K562 (cell line): ENCODE data around the gene ZNF177. TPM values are rescaled to one million over a fixed set of nuclear protein-coding genes. Genes with fewer than 3 reads are reported as not detected.

ENCODE experiments used
- ATAC-seq: fragments of 200-7000 bp; cut with Tn5 transposase; 3 replicates; pipeline ENCODE4 v1.9.1; 2020; ENCODE audit warnings: moderate library complexity
- BruUV-seq: library from RNA; stranded (reverse); fragments of 400-500 nt; replicated peaks from 2 replicates; lab custom pipeline; 2021; lab: Mats Ljungman, UMichigan
- CTCF ChIA-PET: fragments of 300-600 bp; formaldehyde crosslinking; extraction: SDS; loops from one replicate; lab custom pipeline; 2021; ENCODE audit warnings: low intra/inter-chr PET ratio; lab: Yijun Ruan, JAX
- POLR2A ChIA-PET: fragments of 300-600, 350-650 bp; sonication (Branson Sonifier 250); formaldehyde crosslinking; extraction: SDS; loops from one replicate; lab custom pipeline; 2021; ENCODE audit warnings: antibody characterized with exemption, inconsistent platforms; lab: Yijun Ruan, JAX
- DNase-seq, 4 experiments: peaks; one replicate each; pipeline versions ENCODE4 v3.0.0 to v3.0.0-alpha.2; 2011 to 2018; ENCODE audit warnings: low spot score in 3 of 4, mixed read lengths in 3 of 4; ENCODE audit errors: extremely low read depth in 1 of 4
- FAIRE-seq: peaks from 2 replicates; lab custom pipeline; 2011; peaks lifted over from hg19 to GRCh38; lab: Jason Lieb, UNC
- H2AFZ ChIP-seq: 2 replicates; pipeline ENCODE4 v1.6.0; 2011; ENCODE audit warnings: low read depth, low read length, control low read depth, inconsistent platforms
- H3K27ac ChIP-seq: fragments of 200-600 bp; 3 replicates; pipeline ENCODE4 v1.8.0; 2011; ENCODE audit warnings: low read depth, mild to moderate bottlenecking, control low read depth, inconsistent platforms, low read length, moderate library complexity, mixed read lengths; ENCODE audit errors: extremely low read depth
- H3K27me3 ChIP-seq, 2 experiments: fragments of 300-600 bp in 1 of 2; 2 replicates in 1 of 2; 3 replicates in 1 of 2; pipeline versions ENCODE4 v1.6.0 to v1.8.0; 2011; ENCODE audit warnings: inconsistent platforms in 2 of 2, low read length in 2 of 2, mild to moderate bottlenecking in 1 of 2, mixed read lengths in 1 of 2, moderate library complexity in 1 of 2; ENCODE audit not compliant: control insufficient read depth in 2 of 2, insufficient read depth in 2 of 2
- H3K36me3 ChIP-seq: fragments of 300-600 bp; 3 replicates; pipeline ENCODE4 v1.8.0; 2011; ENCODE audit warnings: mild to moderate bottlenecking, low read length, inconsistent platforms; ENCODE audit not compliant: control insufficient read depth, insufficient read depth
- H3K4me1 ChIP-seq, 2 experiments: fragments of 200-600 bp in 1 of 2; replicated peaks in 1 of 2; 2 replicates in 1 of 2; 3 replicates in 1 of 2; pipeline versions ENCODE4 v1.5.1 to v1.8.0; 2011; ENCODE audit warnings: inconsistent platforms in 2 of 2, low read length in 2 of 2, mild to moderate bottlenecking in 1 of 2, mixed read lengths in 1 of 2, moderate library complexity in 1 of 2; ENCODE audit not compliant: control insufficient read depth in 2 of 2, insufficient read depth in 2 of 2
- H3K4me2 ChIP-seq: 2 replicates; pipeline ENCODE4 v1.6.1; 2011; ENCODE audit warnings: low read length, control low read depth, inconsistent platforms, mixed read lengths; ENCODE audit not compliant: insufficient read depth
- H3K4me3 ChIP-seq: fragments of 200-600 bp; sonication (generic), shearing (Covaris generic); 2 replicates; pipeline ENCODE4 v1.5.1; 2016; ENCODE audit warnings: control low read depth, inconsistent platforms
- H3K79me2 ChIP-seq: fragments of 200-600 bp; 3 replicates; pipeline ENCODE4 v1.8.0; 2011; ENCODE audit warnings: low read length, inconsistent platforms; ENCODE audit not compliant: control insufficient read depth, insufficient read depth
- H3K9ac ChIP-seq, 2 experiments: 2 replicates each; pipeline versions ENCODE4 v1.6.0 to v1.6.1; 2011; ENCODE audit warnings: low read depth in 2 of 2, low read length in 2 of 2, control low read depth in 1 of 2, inconsistent platforms in 1 of 2, mild to moderate bottlenecking in 1 of 2, mixed read lengths in 1 of 2; ENCODE audit not compliant: insufficient read depth in 1 of 2
- H3K9me1 ChIP-seq: one replicate; pipeline ENCODE4 v1.6.0; 2011; ENCODE audit warnings: inconsistent platforms, mild to moderate bottlenecking, low read length, moderate library complexity; ENCODE audit not compliant: control insufficient read depth, insufficient read depth
- H3K9me3 ChIP-seq: replicated peaks from 2 replicates; pipeline ENCODE4 v1.5.1; 2011; ENCODE audit warnings: low read depth, low read length, inconsistent platforms; ENCODE audit not compliant: control insufficient read depth, insufficient read depth
- H4K20me1 ChIP-seq: replicated peaks from 2 replicates; pipeline ENCODE4 v1.6.1; 2011; ENCODE audit warnings: low read length, inconsistent platforms, mixed read lengths; ENCODE audit not compliant: control insufficient read depth, insufficient read depth
- CBX2 ChIP-seq: fragments of 200-600 bp; sonication (generic); IDR thresholded peaks from one replicate; pipeline ENCODE4 v1.6.1; 2012; ENCODE audit warnings: mild to moderate bottlenecking, low read length, inconsistent platforms; ENCODE audit not compliant: insufficient read depth, poor library complexity, severe bottlenecking
- FOXO4 ChIP-seq: fragments of 450-650 bp; formaldehyde crosslinking; IDR thresholded peaks from 2 replicates; pipeline ENCODE4 v1.4.0; 2020; ENCODE audit warnings: mild to moderate bottlenecking, moderate library complexity
- KDM5B ChIP-seq: fragments of 200-600 bp; sonication (generic); IDR thresholded peaks from 2 replicates; pipeline ENCODE4 v1.6.1; 2012; ENCODE audit warnings: low read depth, mild to moderate bottlenecking, moderate library complexity, low read length, control low read depth, inconsistent platforms; ENCODE audit not compliant: insufficient replicate concordance
- NFE2 ChIP-seq: IDR thresholded peaks from 2 replicates; pipeline ENCODE4 v1.6.1; 2014; ENCODE audit warnings: antibody characterized with exemption, low read depth
- PCBP1 ChIP-seq: fragments of 200-400 bp; formaldehyde crosslinking; IDR thresholded peaks from 2 replicates; pipeline ENCODE4 v1.6.1; 2018; ENCODE audit warnings: mild to moderate bottlenecking, low read depth, low read length; ENCODE audit not compliant: poor library complexity, severe bottlenecking
- PHTF2 ChIP-seq: fragments of 250-450 bp; sonication (Bioruptor Pico); IDR thresholded peaks from 2 replicates; pipeline ENCODE4 v1.5.0; 2021; ENCODE audit warnings: mild to moderate bottlenecking
- SRSF3 ChIP-seq: fragments of 200-400 bp; formaldehyde crosslinking; IDR thresholded peaks from 2 replicates; pipeline ENCODE4 v1.6.1; 2016; ENCODE audit warnings: mild to moderate bottlenecking, low read length, moderate library complexity; ENCODE audit not compliant: insufficient read depth
- TAF7 ChIP-seq: fragments of 450-650 bp; IDR thresholded peaks from 2 replicates; pipeline ENCODE4 v1.6.1; 2016; ENCODE audit warnings: missing genetic modification characterization, missing compliant biosample characterization
- ZNF589 ChIP-seq: fragments of 200-800 bp; sonication (Bioruptor generic); IDR thresholded peaks from 2 replicates; pipeline ENCODE4 v1.6.1; 2016; ENCODE audit warnings: low read depth, missing genetic modification characterization, missing compliant biosample characterization
- ZNF707 ChIP-seq: fragments of 250-450 bp; sonication (Bioruptor Pico); conservative IDR thresholded peaks from 2 replicates; pipeline ENCODE4 v1.8.0; 2022; ENCODE audit warnings: inconsistent platforms, mild to moderate bottlenecking, moderate library complexity
- WGBS: fragments of 100-300 bp; shearing (Covaris generic); methylation state at CpG from one replicate; pipeline ENCODE4 v1.1.6; 2016; ENCODE audit warnings: low coverage, mixed read lengths; ENCODE audit not compliant: insufficient coverage; ENCODE audit errors: missing lambda C conversion rate; 5-methylcytosine and 5-hydroxymethylcytosine counted together
- in situ Hi-C: fragments of 300-500 bp; cut with MboI; formaldehyde crosslinking; loops from 4 replicates; pipeline ENCODE4 v1.15.0; 2018; ENCODE audit warnings: inconsistent platforms, mixed read lengths
- intact Hi-C: fragments of 100-400 bp; cut with micrococcal nuclease; formaldehyde crosslinking; loops from 2 replicates; pipeline ENCODE4 v1.14.2; 2022
- polyA plus RNA-seq, 8 experiments: library from polyadenylated mRNA; depleted of rRNA in 4 of 8; stranded (reverse) in 5 of 8; unstranded in 3 of 8; fragments of >200 nt; fragmentation: Nextera tagmentation in 2 of 8; fragmentation: Illumina TruSeq in 1 of 8; extraction: Ambion mirVana in 2 of 8; extraction: Trizol in 1 of 8; gene quantifications; 2 replicates each; pipeline versions ENCODE4 v1.2.1 to v1.2.3, GENCODE V29; 2011 to 2014; ENCODE audit warnings: inconsistent platforms in 1 of 8, missing spikeins in 1 of 8
- total RNA-seq, 7 experiments: library from RNA; depleted of rRNA in 6 of 7; stranded (reverse); fragments of >200 nt in 6 of 7; fragmentation: Illumina TruSeq in 2 of 7; extraction: Trizol in 2 of 7; gene quantifications; 2 replicates each; pipeline versions ENCODE4 v1.2.1 to v1.2.3, GENCODE V29; 2011 to 2021; ENCODE audit warnings: low replicate concordance in 1 of 7
- TF ChIP-seq, protein P1 (sequence below): fragments of 450-650 bp; IDR thresholded peaks from 2 replicates; pipeline ENCODE4 v1.6.1; 2017; ENCODE audit warnings: mild to moderate bottlenecking, moderate library complexity
- TF ChIP-seq, protein P2 (sequence below): IDR thresholded peaks from 2 replicates; pipeline ENCODE4 v1.6.1; 2011; ENCODE audit not compliant: insufficient read length; ENCODE audit errors: extremely low read depth

The ZNF177 gene
- total and polyA plus RNA-seq, 9 of the 15 experiments (the other 6 are each of a cell fraction or from before 2014, with no cell fraction given): 0.25 to 1.8 (median 1.1) TPM

DNA sequence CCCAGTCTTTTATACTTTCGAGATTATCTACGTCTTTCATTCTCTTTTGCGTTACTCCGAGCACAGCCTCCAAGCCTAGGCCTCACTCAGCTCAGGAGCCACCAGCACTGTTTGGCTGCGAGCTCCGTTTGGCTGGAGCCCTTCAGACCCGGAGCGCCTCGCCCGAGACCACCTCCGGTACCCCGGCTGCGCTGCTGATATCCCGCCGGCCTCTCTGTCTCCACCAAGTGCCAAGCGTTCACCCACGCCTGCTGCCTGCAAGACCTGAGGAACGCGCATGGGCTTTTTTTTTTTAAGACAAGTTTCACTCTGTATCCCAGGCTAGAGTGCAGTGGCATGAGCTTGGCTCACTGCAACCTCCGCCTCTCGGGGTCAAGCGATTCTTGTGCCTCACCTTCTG, 14.1 kb upstream of the ZNF177 start:
- no peaks in the 10 kb centered on the region for H3K9me1 ChIP-seq
- intact Hi-C loops: no loop called here
- no peaks in the 10 kb centered on the region for H3K9me3 ChIP-seq
- H3K4me2 ChIP-seq: no peak overlapping the region
- no peaks in the 10 kb centered on the region for H3K36me3 ChIP-seq
- ATAC-seq (no peak), DNase-seq (no peak), FAIRE-seq (no peak)
- 36% methylated on average over 17 of the region's 22 CpGs for WGBS
- no TSS peak for BruUV-seq
- no peaks in the 10 kb centered on the region for H3K79me2 ChIP-seq
- no peak overlapping the region for H2AFZ ChIP-seq
- TF ChIP-seq TAF7 (no peak), ZNF589 (CRISPR knock-in tag) (no peak), PCBP1 (no peak), ZNF707 (CRISPR knock-in tag) (no peak), FOXO4 (CRISPR knock-in tag) (no peak), NFE2 (no peak), PHTF2 (CRISPR knock-in tag) (no peak), KDM5B (no peak), CBX2 (no peak), SRSF3 (no peak)
- TF ChIP-seq, protein P1, sequence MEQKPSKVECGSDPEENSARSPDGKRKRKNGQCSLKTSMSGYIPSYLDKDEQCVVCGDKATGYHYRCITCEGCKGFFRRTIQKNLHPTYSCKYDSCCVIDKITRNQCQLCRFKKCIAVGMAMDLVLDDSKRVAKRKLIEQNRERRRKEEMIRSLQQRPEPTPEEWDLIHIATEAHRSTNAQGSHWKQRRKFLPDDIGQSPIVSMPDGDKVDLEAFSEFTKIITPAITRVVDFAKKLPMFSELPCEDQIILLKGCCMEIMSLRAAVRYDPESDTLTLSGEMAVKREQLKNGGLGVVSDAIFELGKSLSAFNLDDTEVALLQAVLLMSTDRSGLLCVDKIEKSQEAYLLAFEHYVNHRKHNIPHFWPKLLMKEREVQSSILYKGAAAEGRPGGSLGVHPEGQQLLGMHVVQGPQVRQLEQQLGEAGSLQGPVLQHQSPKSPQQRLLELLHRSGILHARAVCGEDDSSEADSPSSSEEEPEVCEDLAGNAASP: no peak
- TF ChIP-seq, protein P2, sequence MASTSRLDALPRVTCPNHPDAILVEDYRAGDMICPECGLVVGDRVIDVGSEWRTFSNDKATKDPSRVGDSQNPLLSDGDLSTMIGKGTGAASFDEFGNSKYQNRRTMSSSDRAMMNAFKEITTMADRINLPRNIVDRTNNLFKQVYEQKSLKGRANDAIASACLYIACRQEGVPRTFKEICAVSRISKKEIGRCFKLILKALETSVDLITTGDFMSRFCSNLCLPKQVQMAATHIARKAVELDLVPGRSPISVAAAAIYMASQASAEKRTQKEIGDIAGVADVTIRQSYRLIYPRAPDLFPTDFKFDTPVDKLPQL: no peak
- no peaks in the 10 kb centered on the region for H4K20me1 ChIP-seq
- in situ Hi-C loops: no loop called here
- CTCF ChIA-PET: no interaction called here
- no peak overlapping the region for H3K9ac ChIP-seq
- no peaks in the 10 kb centered on the region for H3K4me1 ChIP-seq
- no peak overlapping the region for H3K4me3 ChIP-seq
- H3K27ac ChIP-seq: no peak overlapping the region
- POLR2A ChIA-PET: no interaction called here
- H3K27me3 ChIP-seq: no peaks in the 10 kb centered on the region
